ENCODE measurements around the gene WEE1. TPM values are rescaled to one million over a fixed set of nuclear protein-coding genes. Genes with fewer than 3 reads are reported as not detected.
"Not testable (repeated sequence)": the region's sequence is repeated elsewhere in the genome, so short reads cannot be mapped to it uniquely, and the experiment has no call there.

The WEE1 gene
- total and polyA plus RNA-seq, 2 experiments from 2014 or later = 50.7 to 149 TPM

- peaks cover 7% of the 10 kb centered on the region for H3K4me1 Mint-ChIP-seq
- TF ChIP-seq CREB1 (CRISPR knock-in tag; IDR thresholded peaks at IDR 0.05; ENCODE audit: low read depth) (no peak), JUNB (IDR thresholded peaks at IDR 0.05; ENCODE audit: unreplicated experiment) (no peak), ZNF114 (CRISPR knock-in tag; IDR thresholded peaks at IDR 0.05) (no peak)
These were observed 46.5 kb downstream of the WEE1 start for GRCh38 chr11:9619971-9620370.

GRCh38 chr11:9622353-9622752 lies 48.9 kb downstream of the WEE1 start:
- not testable (repeated sequence) for ATAC-seq; H3K4me2 ChIP-seq; H3K9me2 ChIP-seq (ENCODE audit: insufficient read depth); H3K79me2 ChIP-seq (replicated peaks; ENCODE audit: insufficient read depth); DNase-seq (ENCODE audit: low spot score); H4K20me1 ChIP-seq (replicated peaks; ENCODE audit: insufficient read depth); H3K27me3 Mint-ChIP-seq (ENCODE audit: insufficient read depth, low read depth, poor library complexity); H3K27ac ChIP-seq (ENCODE audit: low read depth); H3K4me3 Mint-ChIP-seq; H3K36me3 ChIP-seq (ENCODE audit: insufficient read depth); H3F3A ChIP-seq (replicated peaks; ENCODE audit: low read depth); H3K27me3 ChIP-seq (ENCODE audit: insufficient read depth); H2AFZ ChIP-seq; H3K4me3 ChIP-seq
- Mint-ChIP-seq H3K4me1 (peaks cover 27% of the 10 kb centered on the region), H3K36me3 (ENCODE audit: low read depth) (peaks cover 17% of the 10 kb centered on the region), H3K9me3 (peaks cover 10% of the 10 kb centered on the region), H3K27ac (peak overlapping the region; percentile 57; the same call in 1 of the 2 replicates)
- peaks cover 13% of the 10 kb centered on the region for H3K4me1 ChIP-seq (ENCODE audit: insufficient read depth)

More at GRCh38 chr11:9619971-9620370, 46.5 kb downstream of the WEE1 start:
- H3K79me2 ChIP-seq (replicated peaks; ENCODE audit: insufficient read depth) = no peaks in the 10 kb centered on the region
- no peak for DNase-seq (ENCODE audit: low spot score)
- H3K36me3 ChIP-seq (ENCODE audit: insufficient read depth) = no peaks in the 10 kb centered on the region
- Mint-ChIP-seq H3K27ac (no peak overlapping the region), H3K4me3 (no peak overlapping the region), H3K27me3 (ENCODE audit: insufficient read depth, low read depth, poor library complexity) (peaks cover 8% of the 10 kb centered on the region), H3K9me3 (peaks cover 10% of the 10 kb centered on the region), H3K36me3 (ENCODE audit: low read depth) (peaks cover 17% of the 10 kb centered on the region)
- H4K20me1 ChIP-seq (replicated peaks; ENCODE audit: insufficient read depth) = no peaks in the 10 kb centered on the region
- H2AFZ ChIP-seq = no peak overlapping the region
- peak; percentile 36; the same call in 2 of the 3 replicates for ATAC-seq
- H3K27ac ChIP-seq (ENCODE audit: low read depth) = no peak overlapping the region
- no peaks in the 10 kb centered on the region for H3K9me2 ChIP-seq (ENCODE audit: insufficient read depth)
- no peak overlapping the region for H3K4me2 ChIP-seq
- H3K27me3 ChIP-seq (ENCODE audit: insufficient read depth) = no peaks in the 10 kb centered on the region
- H3K4me1 ChIP-seq (ENCODE audit: insufficient read depth) = peaks cover under 1% of the 10 kb centered on the region; the same call in 1 of the 2 replicates
- H3F3A ChIP-seq (replicated peaks; ENCODE audit: low read depth) = no peaks in the 10 kb centered on the region
- H3K4me3 ChIP-seq = no peak overlapping the region

GRCh38 chr11:9623053-9623452 lies 49.6 kb downstream of the WEE1 start:
- H3K9me3 Mint-ChIP-seq = peaks cover 10% of the 10 kb centered on the region
- ATAC-seq = not testable (repeated sequence)
- peaks cover 15% of the 10 kb centered on the region for H3K4me1 ChIP-seq (ENCODE audit: insufficient read depth)

GRCh38 chr11:9624448-9624847 lies 51.0 kb downstream of the WEE1 start:
- peaks cover 10% of the 10 kb centered on the region for H3K9me3 Mint-ChIP-seq
- Histone ChIP-seq H3K27me3 (ENCODE audit: insufficient read depth) (no peaks in the 10 kb centered on the region), H3K4me3 (no peak overlapping the region), H3K4me2 (no peak overlapping the region), H3K9me2 (ENCODE audit: insufficient read depth) (no peaks in the 10 kb centered on the region), H4K20me1 (replicated peaks; ENCODE audit: insufficient read depth) (no peaks in the 10 kb centered on the region), H3K36me3 (ENCODE audit: insufficient read depth) (no peaks in the 10 kb centered on the region), H3K79me2 (replicated peaks; ENCODE audit: insufficient read depth) (no peaks in the 10 kb centered on the region), H3K27ac (ENCODE audit: low read depth) (no peak overlapping the region), H3F3A (replicated peaks; ENCODE audit: low read depth) (no peaks in the 10 kb centered on the region; the same call in 1 of the 2 replicates), H3K4me1 (ENCODE audit: insufficient read depth) (peaks cover 20% of the 10 kb centered on the region), H2AFZ (no peak overlapping the region)
- no peak overlapping the region for H3K4me3 Mint-ChIP-seq
- H3K27ac Mint-ChIP-seq = no peak overlapping the region
- peaks cover 17% of the 10 kb centered on the region for H3K36me3 Mint-ChIP-seq (ENCODE audit: low read depth)
- DNase-seq (ENCODE audit: low spot score) (no peak), ATAC-seq (no peak)
- H3K27me3 Mint-ChIP-seq (ENCODE audit: insufficient read depth, low read depth, poor library complexity) = peaks cover 16% of the 10 kb centered on the region
- H3K4me1 Mint-ChIP-seq = peaks cover 45% of the 10 kb centered on the region
- TF ChIP-seq CTCF (conservative IDR thresholded peaks at IDR 0.05; ENCODE audit: low read depth in 2 of 2) (no peak), ZNF114 (CRISPR knock-in tag; IDR thresholded peaks at IDR 0.05) (no peak), CREB1 (CRISPR knock-in tag; IDR thresholded peaks at IDR 0.05; ENCODE audit: low read depth) (no peak), STAT1 (IDR thresholded peaks at IDR 0.05; ENCODE audit: unreplicated experiment) (no peak), NANOG (IDR thresholded peaks at IDR 0.05; ENCODE audit: borderline replicate concordance) (no peak), POLR2AphosphoS5 (IDR thresholded peaks at IDR 0.05; ENCODE audit: low read depth) (no peak), EZH2 (IDR thresholded peaks at IDR 0.05; ENCODE audit: low read depth, unreplicated experiment) (no peak), REST (IDR thresholded peaks at IDR 0.05; ENCODE audit: unreplicated experiment) (no peak), EZH2phosphoT487 (IDR thresholded peaks at IDR 0.05; ENCODE audit: unreplicated experiment) (no peak)

More at GRCh38 chr11:9623053-9623452, 49.6 kb downstream of the WEE1 start:
- not testable (repeated sequence) for H3K27ac Mint-ChIP-seq; H3K27me3 Mint-ChIP-seq (ENCODE audit: insufficient read depth, low read depth, poor library complexity); H3K9me2 ChIP-seq (ENCODE audit: insufficient read depth); H3K27me3 ChIP-seq (ENCODE audit: insufficient read depth); H2AFZ ChIP-seq; H3K79me2 ChIP-seq (replicated peaks; ENCODE audit: insufficient read depth); H3K27ac ChIP-seq (ENCODE audit: low read depth); H3K4me3 Mint-ChIP-seq; DNase-seq (ENCODE audit: low spot score); H3K4me3 ChIP-seq; H3K4me2 ChIP-seq; H4K20me1 ChIP-seq (replicated peaks; ENCODE audit: insufficient read depth); H3F3A ChIP-seq (replicated peaks; ENCODE audit: low read depth); H3K36me3 ChIP-seq (ENCODE audit: insufficient read depth)
- H3K4me1 Mint-ChIP-seq = peaks cover 33% of the 10 kb centered on the region
- H3K36me3 Mint-ChIP-seq (ENCODE audit: low read depth) = peaks cover 17% of the 10 kb centered on the region
